HCT116 (cell line): ENCODE results near the gene CDCA4. TPM values are rescaled to one million over a fixed set of nuclear protein-coding genes. Genes with fewer than 3 reads are reported as not detected.

Experiments
- ATAC-seq: fragments of 200-7000 bp; cut with Tn5 transposase; 2 replicates; pipeline ENCODE4 v1.9.1; 2020; ENCODE audit warnings: mild to moderate bottlenecking, moderate library complexity
- BruUV-seq: library from RNA; stranded (reverse); fragments of 400-500 nt; replicated peaks from 2 replicates; lab custom pipeline; 2021; lab: Mats Ljungman, UMichigan
- CTCF ChIA-PET: fragments of 300-600 bp; sonication (Branson Sonifier 250); formaldehyde crosslinking; loops from one replicate; lab custom pipeline; 2021; ENCODE audit warnings: antibody characterized with exemption; lab: Charles Lee
- POLR2A ChIA-PET: fragments of 300-600, 350-600 bp; sonication (Branson Sonifier 250); formaldehyde crosslinking; loops from one replicate; lab custom pipeline; 2021; ENCODE audit warnings: antibody characterized with exemption; lab: Charles Lee
- RAD21 ChIA-PET, 2 experiments: fragments of 300-600 bp; sonication (Branson Sonifier 250); formaldehyde crosslinking; loops; one replicate each; lab custom pipeline; 2023; ENCODE audit warnings: low total read pairs in 2 of 2; ENCODE audit not compliant: uncharacterized antibody in 2 of 2, unreplicated experiment in 2 of 2, low non-redundant PET in 1 of 2; lab: Charles Lee
- DNase-seq: peaks from one replicate; pipeline ENCODE4 v3.0.0-alpha.2; 2010; ENCODE audit warnings: low read depth, low spot score
- H2AFZ ChIP-seq: fragments of 200-600 bp; shearing (Covaris generic), sonication (generic); 2 replicates; pipeline ENCODE4 v1.6.1; 2017; ENCODE audit warnings: low read depth, mixed run types, mixed read lengths, antibody characterized with exemption, low read length; ENCODE audit not compliant: poor library complexity, severe bottlenecking
- H3K27ac ChIP-seq: 2 replicates; pipeline ENCODE4 v1.5.1; 2012; ENCODE audit warnings: low read depth, low read length
- H3K27me3 ChIP-seq: fragments of 200-600 bp; sonication (generic); 2 replicates; pipeline ENCODE4 v1.6.1; 2016; ENCODE audit warnings: mixed run types, low read length, mixed read lengths; ENCODE audit not compliant: insufficient read depth
- H3K36me3 ChIP-seq, 2 experiments: fragments of 200-500 bp in 1 of 2; fragments of 200-600 bp in 1 of 2; sonication (Bioruptor generic) in 1 of 2; sonication (generic) in 1 of 2; 2 replicates each; pipeline versions ENCODE4 v1.5.1 to v1.6.1; 2014 to 2016; ENCODE audit warnings: low read length in 2 of 2, inconsistent platforms in 1 of 2, mixed read lengths in 1 of 2, mixed run types in 1 of 2; ENCODE audit not compliant: insufficient read depth in 2 of 2, control insufficient read depth in 1 of 2
- H3K4me1 ChIP-seq, 2 experiments: fragments of 200-600 bp in 1 of 2; sonication (generic) in 1 of 2; 2 replicates each; pipeline versions ENCODE4 v1.5.1 to v1.6.1; 2012 to 2017; ENCODE audit warnings: low read length in 2 of 2, inconsistent platforms in 1 of 2, mild to moderate bottlenecking in 1 of 2, mixed read lengths in 1 of 2, mixed run types in 1 of 2, moderate library complexity in 1 of 2; ENCODE audit not compliant: insufficient read depth in 2 of 2, control insufficient read depth in 1 of 2
- H3K4me2 ChIP-seq: fragments of 200-600 bp; sonication (generic); 2 replicates; pipeline ENCODE4 v1.6.1; 2017; ENCODE audit warnings: mixed run types, low read length, mixed read lengths
- H3K4me3 ChIP-seq, 2 experiments: fragments of 200-600 bp in 1 of 2; sonication (generic) in 1 of 2; replicated peaks in 1 of 2; 2 replicates each; pipeline ENCODE4 v1.5.1; 2011 to 2016; ENCODE audit warnings: low read length in 2 of 2, control low read depth in 1 of 2, low read depth in 1 of 2, mild to moderate bottlenecking in 1 of 2, mixed read lengths in 1 of 2, mixed run types in 1 of 2
- H3K79me2 ChIP-seq: fragments of 200-600 bp; sonication (generic); 2 replicates; pipeline ENCODE4 v1.6.1; 2017; ENCODE audit warnings: mild to moderate bottlenecking, mixed run types, low read length, moderate library complexity, mixed read lengths; ENCODE audit not compliant: insufficient read depth
- H3K9ac ChIP-seq: fragments of 200-600 bp; sonication (generic); 2 replicates; pipeline ENCODE4 v1.6.1; 2016; ENCODE audit warnings: low read length, mixed read lengths
- H3K9me2 ChIP-seq: fragments of 200-600 bp; sonication (generic), shearing (Covaris generic); 2 replicates; pipeline ENCODE4 v1.6.1; 2017; ENCODE audit warnings: mixed run types, mild to moderate bottlenecking, moderate library complexity; ENCODE audit not compliant: insufficient read depth
- H3K9me3 ChIP-seq, 2 experiments: fragments of 200-500 bp in 1 of 2; fragments of 200-600 bp in 1 of 2; sonication (Bioruptor generic) in 1 of 2; sonication (generic) in 1 of 2; 2 replicates each; pipeline ENCODE4 v1.6.1; 2014 to 2017; ENCODE audit warnings: low read length in 2 of 2, mixed read lengths in 2 of 2, inconsistent platforms in 1 of 2, low read depth in 1 of 2, mild to moderate bottlenecking in 1 of 2, mixed run types in 1 of 2, moderate library complexity in 1 of 2; ENCODE audit not compliant: control insufficient read depth in 1 of 2, insufficient read depth in 1 of 2
- H4K20me1 ChIP-seq: fragments of 200-600 bp; sonication (generic), shearing (Covaris generic); 2 replicates; pipeline ENCODE4 v1.6.1; 2017; ENCODE audit warnings: mixed run types, mild to moderate bottlenecking, moderate library complexity; ENCODE audit not compliant: insufficient read depth
- ATF3 ChIP-seq: IDR thresholded peaks from 2 replicates; pipeline ENCODE4 v1.6.1; 2012
- CBX3 ChIP-seq: IDR thresholded peaks from 2 replicates; pipeline ENCODE4 v1.6.1; 2012; ENCODE audit warnings: low read depth
- CEBPB ChIP-seq: IDR thresholded peaks from 2 replicates; pipeline ENCODE4 v1.6.1; 2012; ENCODE audit warnings: low read depth
- CTCF ChIP-seq, 3 experiments: fragments of 200-600 bp in 1 of 3; sonication (generic) in 1 of 3; IDR thresholded peaks in 2 of 3; conservative IDR thresholded peaks in 1 of 3; 2 replicates each; pipeline ENCODE4 v1.5.1; 2012 to 2017; ENCODE audit warnings: low read depth in 2 of 3, low read length in 2 of 3, antibody characterized with exemption in 1 of 3, borderline replicate concordance in 1 of 3, control low read depth in 1 of 3, mild to moderate bottlenecking in 1 of 3, mixed read lengths in 1 of 3, mixed run types in 1 of 3, moderate library complexity in 1 of 3; ENCODE audit not compliant: insufficient read depth in 1 of 3
- EZH2 ChIP-seq: fragments of 200-600 bp; sonication (generic); IDR thresholded peaks from 2 replicates; pipeline ENCODE4 v1.6.1; 2017; ENCODE audit warnings: antibody characterized with exemption, mixed run types
- EZH2phosphoT487 ChIP-seq: fragments of 200-600 bp; IDR thresholded peaks from 2 replicates; pipeline ENCODE4 v1.6.1; 2018; ENCODE audit warnings: antibody characterized with exemption, borderline replicate concordance
- MAX ChIP-seq: IDR thresholded peaks from 2 replicates; pipeline ENCODE4 v1.6.1; 2012
- POLR2A ChIP-seq: IDR thresholded peaks from 2 replicates; pipeline ENCODE4 v1.7.0; 2011; ENCODE audit warnings: borderline replicate concordance; ENCODE audit not compliant: insufficient read depth, insufficient read length; ENCODE audit errors: extremely low read depth
- POLR2AphosphoS5 ChIP-seq: IDR thresholded peaks from 2 replicates; pipeline ENCODE4 v1.6.1; 2011; ENCODE audit warnings: mild to moderate bottlenecking, low read depth, low read length, moderate library complexity
- RAD21 ChIP-seq: IDR thresholded peaks from 2 replicates; pipeline ENCODE4 v1.6.1; 2012; ENCODE audit warnings: low read depth, mild to moderate bottlenecking
- REST ChIP-seq: IDR thresholded peaks from 2 replicates; pipeline ENCODE4 v1.6.1; 2012; ENCODE audit warnings: low read depth
- SIN3A ChIP-seq: IDR thresholded peaks from 2 replicates; pipeline ENCODE4 v1.6.1; 2012; ENCODE audit warnings: low read depth
- SP1 ChIP-seq: IDR thresholded peaks from 2 replicates; pipeline ENCODE4 v1.6.1; 2012; ENCODE audit warnings: low read depth
- SRF ChIP-seq: IDR thresholded peaks from 2 replicates; pipeline ENCODE4 v1.6.1; 2012; ENCODE audit warnings: low read depth
- TCF7L2 ChIP-seq: IDR thresholded peaks from 2 replicates; pipeline ENCODE4 v1.7.0; 2011; ENCODE audit warnings: borderline replicate concordance, inconsistent platforms; ENCODE audit not compliant: insufficient read depth, insufficient read length; ENCODE audit errors: extremely low read depth
- YY1 ChIP-seq: IDR thresholded peaks from 2 replicates; pipeline ENCODE4 v1.6.1; 2011; ENCODE audit warnings: low read length, low read depth, moderate library complexity, mild to moderate bottlenecking; ENCODE audit not compliant: insufficient replicate concordance; ENCODE audit errors: extremely low read depth
- ZBTB33 ChIP-seq: IDR thresholded peaks from 2 replicates; pipeline ENCODE4 v1.6.1; 2011; ENCODE audit warnings: mild to moderate bottlenecking, low read length, moderate library complexity; ENCODE audit not compliant: insufficient replicate concordance; ENCODE audit errors: extremely low read depth
- ZFX ChIP-seq: fragments of 450-650 bp; IDR thresholded peaks from 2 replicates; pipeline ENCODE4 v1.6.1; 2017
- ZNF274 ChIP-seq: fragments of 200-500 bp; sonication (Bioruptor generic); IDR thresholded peaks from 2 replicates; pipeline ENCODE4 v1.6.1; 2014; ENCODE audit warnings: mild to moderate bottlenecking, low read depth, low read length, inconsistent platforms
- intact Hi-C: fragments of 100-400 bp; cut with micrococcal nuclease; formaldehyde crosslinking; loops from 2 replicates; pipeline ENCODE4 v1.10.0; 2022
- total RNA-seq: library from RNA; stranded (reverse); gene quantifications from one replicate; pipeline ENCODE4 v1.2.1, GENCODE V29; 2021; ENCODE audit not compliant: unreplicated experiment

The CDCA4 gene
- total RNA-seq, 1 experiment from 2014 or later = 62.4 TPM

GRCh38 chr14:105068818-105069217, 47.9 kb upstream of the CDCA4 start:
- Histone ChIP-seq H3K4me2 (no peak overlapping the region), H3K4me3 (no peak overlapping the region), H3K9me2 (no peaks in the 10 kb centered on the region), H3K9me3 (no peaks in the 10 kb centered on the region), H3K27ac (no peak overlapping the region), H3K27me3 (no peaks in the 10 kb centered on the region), H2AFZ (no peak overlapping the region), H3K9ac (no peak overlapping the region), H3K4me1 (peaks cover 0 to 37% of the 10 kb centered on the region in 2 experiments; a peak in 3 of 4 replicates), H3K79me2 (no peaks in the 10 kb centered on the region), H3K36me3 (no peaks in the 10 kb centered on the region), H4K20me1 (no peaks in the 10 kb centered on the region)
- TF ChIP-seq CEBPB (no peak), EZH2 (no peak), YY1 (no peak), ZNF274 (no peak), TCF7L2 (no peak), CBX3 (no peak), MAX (no peak), POLR2AphosphoS5 (no peak), RAD21 (no peak), SP1 (no peak), SIN3A (no peak), ZBTB33 (no peak), SRF (no peak), CTCF (IDR thresholded peaks at IDR 0.05 in 2 of 3, conservative IDR thresholded peaks at IDR 0.05 in 1 of 3; ENCODE audit: borderline replicate concordance in 1 of 3, insufficient read depth in 1 of 3, low read depth in 2 of 3, low read length in 2 of 3) (no peak), ZFX (no peak), POLR2A (no peak), ATF3 (no peak), REST (no peak), EZH2phosphoT487 (no peak)
- ChIA-PET CTCF (no interaction called here), POLR2A (no interaction called here), RAD21 (no interaction called here)
- ATAC-seq = no peak
- no peak for DNase-seq
- intact Hi-C loops = no loop called here
- no TSS peak for BruUV-seq
